ENCODE data around the gene LRP1-AS. TPM values are rescaled to one million over a fixed set of nuclear protein-coding genes. Genes with fewer than 3 reads are reported as not detected.

The LRP1-AS gene
- polyA plus RNA-seq, 2 of the 4 experiments (the other 2 are of a cell fraction), result not detected

DNA sequence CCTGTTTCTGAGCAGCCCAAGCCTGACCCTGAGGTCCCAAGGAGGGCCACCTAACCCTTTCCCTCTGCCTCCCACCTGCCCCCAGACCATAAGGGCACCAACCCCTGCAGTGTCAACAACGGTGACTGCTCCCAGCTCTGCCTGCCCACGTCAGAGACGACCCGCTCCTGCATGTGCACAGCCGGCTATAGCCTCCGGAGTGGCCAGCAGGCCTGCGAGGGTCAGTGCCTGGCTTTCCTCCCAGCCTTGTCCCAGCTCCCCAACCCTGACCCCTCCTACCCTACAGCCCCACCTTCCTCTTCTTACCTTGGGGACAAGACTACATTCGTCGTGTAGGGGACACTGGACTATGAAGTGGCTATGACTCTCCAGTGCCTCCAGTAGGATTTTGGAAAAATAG is 33.7 kb upstream of the LRP1-AS start:
- POLR2A ChIA-PET, result no interaction called here
- WGBS (ENCODE audit: missing lambda C conversion rate), result 87% methylated on average over 9 of the region's 9 CpGs
- Histone ChIP-seq H3K27ac (no peak overlapping the region), H3K4me2 (no peak overlapping the region), H3K4me1 (peaks cover 10% of the 10 kb centered on the region; the same call in 2 of the 3 replicates), H3K4me3 (no peak overlapping the region), H3K9me3 (no peaks in the 10 kb centered on the region)
- no peak for TF ChIP-seq GATA3 (IDR thresholded peaks at IDR 0.05; ENCODE audit: borderline replicate concordance)
- no peak for TF ChIP-seq HOXA7 (CRISPR knock-in tag; IDR thresholded peaks at IDR 0.05)
- TF ChIP-seq SMC3 (IDR thresholded peaks at IDR 0.05), result no peak
- TF ChIP-seq, protein P1, sequence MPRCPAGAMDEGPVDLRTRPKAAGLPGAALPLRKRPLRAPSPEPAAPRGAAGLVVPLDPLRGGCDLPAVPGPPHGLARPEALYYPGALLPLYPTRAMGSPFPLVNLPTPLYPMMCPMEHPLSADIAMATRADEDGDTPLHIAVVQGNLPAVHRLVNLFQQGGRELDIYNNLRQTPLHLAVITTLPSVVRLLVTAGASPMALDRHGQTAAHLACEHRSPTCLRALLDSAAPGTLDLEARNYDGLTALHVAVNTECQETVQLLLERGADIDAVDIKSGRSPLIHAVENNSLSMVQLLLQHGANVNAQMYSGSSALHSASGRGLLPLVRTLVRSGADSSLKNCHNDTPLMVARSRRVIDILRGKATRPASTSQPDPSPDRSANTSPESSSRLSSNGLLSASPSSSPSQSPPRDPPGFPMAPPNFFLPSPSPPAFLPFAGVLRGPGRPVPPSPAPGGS (IDR thresholded peaks at IDR 0.05), result no peak
- no peak for TF ChIP-seq RAD21 (conservative IDR thresholded peaks at IDR 0.05 in 1 of 2, IDR thresholded peaks at IDR 0.05 in 1 of 2)
- TF ChIP-seq, protein P2, sequence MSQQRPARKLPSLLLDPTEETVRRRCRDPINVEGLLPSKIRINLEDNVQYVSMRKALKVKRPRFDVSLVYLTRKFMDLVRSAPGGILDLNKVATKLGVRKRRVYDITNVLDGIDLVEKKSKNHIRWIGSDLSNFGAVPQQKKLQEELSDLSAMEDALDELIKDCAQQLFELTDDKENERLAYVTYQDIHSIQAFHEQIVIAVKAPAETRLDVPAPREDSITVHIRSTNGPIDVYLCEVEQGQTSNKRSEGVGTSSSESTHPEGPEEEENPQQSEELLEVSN (IDR thresholded peaks at IDR 0.05; ENCODE audit: borderline replicate concordance, low read depth), result no peak
- no peak for TF ChIP-seq JUN (IDR thresholded peaks at IDR 0.05)
- DNase-seq (ENCODE audit: low read depth in 1 of 2, low spot score in 1 of 2), result no peak
- ATAC-seq, result no peak
- no peak for FAIRE-seq
- CTCF ChIA-PET, result interaction anchor here (0.7 to 27.5 kb wide), 16 partner anchors 5 to 120 kb away, joined by 3 to 1152 read pairs (median 10); partner anchors contain the start of genes LRP1, NAB2 and STAT6

DNA sequence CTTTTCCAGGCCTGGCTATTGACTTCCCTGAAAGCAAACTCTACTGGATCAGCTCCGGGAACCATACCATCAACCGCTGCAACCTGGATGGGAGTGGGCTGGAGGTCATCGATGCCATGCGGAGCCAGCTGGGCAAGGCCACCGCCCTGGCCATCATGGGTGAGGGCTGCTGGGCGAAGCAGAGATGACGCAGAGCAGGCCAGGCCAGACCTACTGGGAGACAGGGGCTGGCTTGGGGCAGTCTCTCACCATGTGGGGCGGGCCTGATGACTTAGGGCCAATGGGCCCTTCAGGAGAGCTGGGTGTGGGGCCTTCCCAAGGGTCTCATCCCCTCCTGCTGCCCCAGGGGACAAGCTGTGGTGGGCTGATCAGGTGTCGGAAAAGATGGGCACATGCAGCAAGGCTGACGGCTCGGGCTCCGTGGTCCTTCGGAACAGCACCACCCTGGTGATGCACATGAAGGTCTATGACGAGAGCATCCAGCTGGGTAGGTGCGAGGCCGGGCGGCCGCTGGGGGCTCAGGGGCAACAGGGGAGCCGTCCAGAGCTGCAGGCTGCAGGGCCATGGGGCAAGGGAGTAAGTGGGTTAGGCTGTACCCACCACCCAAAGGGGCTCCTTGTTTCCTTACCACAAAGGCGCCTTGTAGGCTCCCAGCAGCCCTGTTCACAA is 33.0 kb upstream of the LRP1-AS start:
- H3K4me3 ChIP-seq, result no peak overlapping the region
- DNase-seq (ENCODE audit: low read depth in 1 of 2, low spot score in 1 of 2) (no peak), ATAC-seq (no peak), FAIRE-seq (no peak)
- no peaks in the 10 kb centered on the region for H3K9me3 ChIP-seq
- no peak for TF ChIP-seq KDM5A (IDR thresholded peaks at IDR 0.05)
- H3K4me2 ChIP-seq, result no peak overlapping the region
- no peak overlapping the region for H3K27ac ChIP-seq
- POLR2A ChIA-PET, result no interaction called here
- CTCF ChIA-PET, result interaction anchor here (0.7 to 27.5 kb wide), 14 partner anchors 5 to 120 kb away, joined by 3 to 1152 read pairs (median 10); partner anchors contain the start of genes LRP1, NAB2 and STAT6
- H3K4me1 ChIP-seq, result peaks cover 16% of the 10 kb centered on the region; the same call in 2 of the 3 replicates
- WGBS (ENCODE audit: missing lambda C conversion rate), result 91% methylated on average over 14 of the region's 20 CpGs

DNA sequence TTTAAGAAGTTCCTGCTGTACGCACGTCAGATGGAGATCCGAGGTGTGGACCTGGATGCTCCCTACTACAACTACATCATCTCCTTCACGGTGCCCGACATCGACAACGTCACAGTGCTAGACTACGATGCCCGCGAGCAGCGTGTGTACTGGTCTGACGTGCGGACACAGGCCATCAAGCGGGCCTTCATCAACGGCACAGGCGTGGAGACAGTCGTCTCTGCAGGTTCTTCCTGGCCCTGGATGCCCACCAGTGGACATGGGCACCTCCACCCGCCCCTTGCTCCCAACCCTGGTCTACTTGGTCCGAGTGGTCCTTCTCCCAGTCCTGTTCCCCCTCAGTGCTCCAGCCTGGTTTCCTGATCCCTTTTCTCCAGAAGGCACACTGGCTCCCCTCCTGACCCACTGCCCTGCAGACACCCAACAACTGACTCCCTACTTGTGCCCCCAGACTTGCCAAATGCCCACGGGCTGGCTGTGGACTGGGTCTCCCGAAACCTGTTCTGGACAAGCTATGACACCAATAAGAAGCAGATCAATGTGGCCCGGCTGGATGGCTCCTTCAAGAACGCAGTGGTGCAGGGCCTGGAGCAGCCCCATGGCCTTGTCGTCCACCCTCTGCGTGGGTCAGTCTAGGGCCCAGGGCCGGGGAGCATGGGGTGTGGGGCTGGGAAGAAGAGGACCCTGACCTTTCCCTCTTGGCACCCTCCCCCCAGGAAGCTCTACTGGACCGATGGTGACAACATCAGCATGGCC is 32.1 kb upstream of the LRP1-AS start:
- Histone ChIP-seq H3K4me1 (peaks cover 16% of the 10 kb centered on the region; the same call in 2 of the 3 replicates), H3K9me3 (no peaks in the 10 kb centered on the region), H3K4me3 (no peak overlapping the region), H3K27ac (no peak overlapping the region), H3K4me2 (no peak overlapping the region)
- 86% methylated on average over 25 of the region's 27 CpGs for WGBS (ENCODE audit: missing lambda C conversion rate)
- DNase-seq (ENCODE audit: low read depth in 1 of 2, low spot score in 1 of 2) (no peak), FAIRE-seq (no peak), ATAC-seq (no peak)
- ChIA-PET POLR2A (no interaction called here), CTCF (interaction anchor here (0.9 to 27.5 kb wide), 10 partner anchors 4 to 110 kb away, joined by 3 to 1152 read pairs (median 40); partner anchors contain the start of genes LRP1, NAB2, NEMP1 and STAT6)
- TF ChIP-seq HOXA7 (CRISPR knock-in tag; IDR thresholded peaks at IDR 0.05) (no peak), MAZ (IDR thresholded peaks at IDR 0.05; ENCODE audit: borderline replicate concordance, low read depth, low read length) (no peak), SREBF2 (IDR thresholded peaks at IDR 0.05) (no peak), RFX5 (IDR thresholded peaks at IDR 0.05) (no peak), EHMT2 (IDR thresholded peaks at IDR 0.05; ENCODE audit: low read depth) (no peak), HOXB13 (CRISPR knock-in tag; IDR thresholded peaks at IDR 0.05; ENCODE audit: low read depth) (no peak), ZNF302 (CRISPR knock-in tag; IDR thresholded peaks at IDR 0.05) (no peak), JUNB (IDR thresholded peaks at IDR 0.05) (no peak), CBX8 (IDR thresholded peaks at IDR 0.05) (no peak), SMC3 (IDR thresholded peaks at IDR 0.05) (no peak), EHF (CRISPR knock-in tag; IDR thresholded peaks at IDR 0.05) (no peak), CHD4 (IDR thresholded peaks at IDR 0.05; ENCODE audit: borderline replicate concordance) (no peak), RCOR1 (IDR thresholded peaks at IDR 0.05; ENCODE audit: low read depth, low read length) (no peak), MYC (IDR thresholded peaks at IDR 0.05; ENCODE audit: borderline replicate concordance, low read length) (no peak), ESRRA (IDR thresholded peaks at IDR 0.05; ENCODE audit: borderline replicate concordance, low read length) (no peak)
- TF ChIP-seq, protein P3, sequence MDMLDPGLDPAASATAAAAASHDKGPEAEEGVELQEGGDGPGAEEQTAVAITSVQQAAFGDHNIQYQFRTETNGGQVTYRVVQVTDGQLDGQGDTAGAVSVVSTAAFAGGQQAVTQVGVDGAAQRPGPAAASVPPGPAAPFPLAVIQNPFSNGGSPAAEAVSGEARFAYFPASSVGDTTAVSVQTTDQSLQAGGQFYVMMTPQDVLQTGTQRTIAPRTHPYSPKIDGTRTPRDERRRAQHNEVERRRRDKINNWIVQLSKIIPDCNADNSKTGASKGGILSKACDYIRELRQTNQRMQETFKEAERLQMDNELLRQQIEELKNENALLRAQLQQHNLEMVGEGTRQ (IDR thresholded peaks at IDR 0.05), result no peak
- TF ChIP-seq, protein P4, sequence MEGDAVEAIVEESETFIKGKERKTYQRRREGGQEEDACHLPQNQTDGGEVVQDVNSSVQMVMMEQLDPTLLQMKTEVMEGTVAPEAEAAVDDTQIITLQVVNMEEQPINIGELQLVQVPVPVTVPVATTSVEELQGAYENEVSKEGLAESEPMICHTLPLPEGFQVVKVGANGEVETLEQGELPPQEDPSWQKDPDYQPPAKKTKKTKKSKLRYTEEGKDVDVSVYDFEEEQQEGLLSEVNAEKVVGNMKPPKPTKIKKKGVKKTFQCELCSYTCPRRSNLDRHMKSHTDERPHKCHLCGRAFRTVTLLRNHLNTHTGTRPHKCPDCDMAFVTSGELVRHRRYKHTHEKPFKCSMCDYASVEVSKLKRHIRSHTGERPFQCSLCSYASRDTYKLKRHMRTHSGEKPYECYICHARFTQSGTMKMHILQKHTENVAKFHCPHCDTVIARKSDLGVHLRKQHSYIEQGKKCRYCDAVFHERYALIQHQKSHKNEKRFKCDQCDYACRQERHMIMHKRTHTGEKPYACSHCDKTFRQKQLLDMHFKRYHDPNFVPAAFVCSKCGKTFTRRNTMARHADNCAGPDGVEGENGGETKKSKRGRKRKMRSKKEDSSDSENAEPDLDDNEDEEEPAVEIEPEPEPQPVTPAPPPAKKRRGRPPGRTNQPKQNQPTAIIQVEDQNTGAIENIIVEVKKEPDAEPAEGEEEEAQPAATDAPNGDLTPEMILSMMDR (IDR thresholded peaks at IDR 0.05), result no peak
- TF ChIP-seq, protein P1 (IDR thresholded peaks at IDR 0.05), result no peak
- TF ChIP-seq, protein P5, sequence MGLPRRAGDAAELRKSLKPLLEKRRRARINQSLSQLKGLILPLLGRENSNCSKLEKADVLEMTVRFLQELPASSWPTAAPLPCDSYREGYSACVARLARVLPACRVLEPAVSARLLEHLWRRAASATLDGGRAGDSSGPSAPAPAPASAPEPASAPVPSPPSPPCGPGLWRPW (IDR thresholded peaks at IDR 0.05), result no peak
- TF ChIP-seq, protein P6, sequence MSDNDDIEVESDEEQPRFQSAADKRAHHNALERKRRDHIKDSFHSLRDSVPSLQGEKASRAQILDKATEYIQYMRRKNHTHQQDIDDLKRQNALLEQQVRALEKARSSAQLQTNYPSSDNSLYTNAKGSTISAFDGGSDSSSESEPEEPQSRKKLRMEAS (IDR thresholded peaks at IDR 0.05), result no peak
